Astrocyte of the spinal cord (primary cell): ENCODE data around the gene TMEM221.

ENCODE experiments used
- DNase-seq: peaks from one replicate; pipeline ENCODE4 v3.0.0; 2011; ENCODE audit warnings: low read depth, low spot score
- H3K4me3 ChIP-seq: 2 replicates; pipeline ENCODE4 v1.5.1; 2011; ENCODE audit warnings: low read depth, mild to moderate bottlenecking, low read length, moderate library complexity
- in situ Hi-C: cut with HindIII; loops from 2 replicates; pipeline ENCODE4 v1.10.0; 2017; ENCODE audit warnings: low sequenced_read_pairs
- TF ChIP-seq, protein P1 (sequence below): IDR thresholded peaks from 2 replicates; pipeline ENCODE4 v1.5.1; 2012; ENCODE audit warnings: low read depth, mild to moderate bottlenecking, low read length, inconsistent platforms

TMEM221 gene

DNA sequence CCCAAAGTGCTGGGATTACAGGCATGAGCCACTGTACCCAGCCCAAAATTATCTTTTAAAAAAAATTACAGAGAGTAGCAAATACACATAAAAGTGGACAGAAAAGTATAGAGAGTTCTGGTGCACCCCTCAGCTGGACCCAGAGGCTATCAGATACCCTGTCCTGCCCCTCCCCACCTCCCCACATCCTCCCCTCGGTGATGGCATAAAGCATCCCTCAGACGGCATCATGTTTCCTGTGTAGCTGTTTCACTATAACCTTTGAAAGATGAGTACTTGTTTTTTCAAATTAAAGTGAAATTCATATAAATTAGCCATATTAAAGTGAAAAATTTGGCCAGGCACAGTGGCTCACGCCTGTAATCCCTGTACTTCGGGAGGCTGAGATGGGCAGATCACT, 41.9 kb upstream of the TMEM221 start:
- H3K4me3 ChIP-seq, result no peak overlapping the region
- in situ Hi-C loops, result no loop called here
- TF ChIP-seq, protein P1, sequence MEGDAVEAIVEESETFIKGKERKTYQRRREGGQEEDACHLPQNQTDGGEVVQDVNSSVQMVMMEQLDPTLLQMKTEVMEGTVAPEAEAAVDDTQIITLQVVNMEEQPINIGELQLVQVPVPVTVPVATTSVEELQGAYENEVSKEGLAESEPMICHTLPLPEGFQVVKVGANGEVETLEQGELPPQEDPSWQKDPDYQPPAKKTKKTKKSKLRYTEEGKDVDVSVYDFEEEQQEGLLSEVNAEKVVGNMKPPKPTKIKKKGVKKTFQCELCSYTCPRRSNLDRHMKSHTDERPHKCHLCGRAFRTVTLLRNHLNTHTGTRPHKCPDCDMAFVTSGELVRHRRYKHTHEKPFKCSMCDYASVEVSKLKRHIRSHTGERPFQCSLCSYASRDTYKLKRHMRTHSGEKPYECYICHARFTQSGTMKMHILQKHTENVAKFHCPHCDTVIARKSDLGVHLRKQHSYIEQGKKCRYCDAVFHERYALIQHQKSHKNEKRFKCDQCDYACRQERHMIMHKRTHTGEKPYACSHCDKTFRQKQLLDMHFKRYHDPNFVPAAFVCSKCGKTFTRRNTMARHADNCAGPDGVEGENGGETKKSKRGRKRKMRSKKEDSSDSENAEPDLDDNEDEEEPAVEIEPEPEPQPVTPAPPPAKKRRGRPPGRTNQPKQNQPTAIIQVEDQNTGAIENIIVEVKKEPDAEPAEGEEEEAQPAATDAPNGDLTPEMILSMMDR, result no peak
- no peak for DNase-seq

DNA sequence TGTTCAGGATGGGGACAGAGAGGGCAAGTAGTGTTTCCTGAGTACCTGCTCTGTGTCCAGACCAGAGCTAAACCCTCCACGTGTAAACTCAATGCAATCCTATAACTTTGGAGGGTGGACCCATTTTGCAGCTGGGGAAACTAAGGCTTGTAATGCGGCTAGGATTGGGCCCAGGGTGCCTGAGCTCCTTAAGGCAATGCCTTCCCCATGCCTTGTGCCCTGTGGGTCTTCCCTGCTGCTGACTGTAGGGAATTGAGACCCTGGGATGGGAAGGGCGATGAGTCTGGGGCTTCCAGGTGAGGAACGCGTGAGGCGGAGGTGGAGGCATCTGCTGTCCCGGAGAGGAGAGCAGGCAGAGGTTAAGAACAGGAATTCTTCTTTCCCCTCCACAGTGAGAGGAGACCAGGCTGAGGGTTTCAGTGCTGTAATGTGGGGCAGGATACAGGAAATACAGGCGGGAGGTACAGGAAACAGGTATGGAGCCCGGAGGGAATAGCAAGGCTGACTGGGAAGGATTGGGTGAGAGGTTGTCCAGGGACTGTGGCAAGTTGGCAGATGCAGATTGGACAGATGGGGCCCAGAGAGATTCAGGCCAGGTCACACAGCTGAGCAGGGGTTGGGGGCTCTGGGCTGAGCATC, 41.0 kb upstream of the TMEM221 start:
- no peak overlapping the region for H3K4me3 ChIP-seq
- in situ Hi-C loops, result no loop called here
- TF ChIP-seq, protein P1, result no peak
- DNase-seq, result no peak

DNA sequence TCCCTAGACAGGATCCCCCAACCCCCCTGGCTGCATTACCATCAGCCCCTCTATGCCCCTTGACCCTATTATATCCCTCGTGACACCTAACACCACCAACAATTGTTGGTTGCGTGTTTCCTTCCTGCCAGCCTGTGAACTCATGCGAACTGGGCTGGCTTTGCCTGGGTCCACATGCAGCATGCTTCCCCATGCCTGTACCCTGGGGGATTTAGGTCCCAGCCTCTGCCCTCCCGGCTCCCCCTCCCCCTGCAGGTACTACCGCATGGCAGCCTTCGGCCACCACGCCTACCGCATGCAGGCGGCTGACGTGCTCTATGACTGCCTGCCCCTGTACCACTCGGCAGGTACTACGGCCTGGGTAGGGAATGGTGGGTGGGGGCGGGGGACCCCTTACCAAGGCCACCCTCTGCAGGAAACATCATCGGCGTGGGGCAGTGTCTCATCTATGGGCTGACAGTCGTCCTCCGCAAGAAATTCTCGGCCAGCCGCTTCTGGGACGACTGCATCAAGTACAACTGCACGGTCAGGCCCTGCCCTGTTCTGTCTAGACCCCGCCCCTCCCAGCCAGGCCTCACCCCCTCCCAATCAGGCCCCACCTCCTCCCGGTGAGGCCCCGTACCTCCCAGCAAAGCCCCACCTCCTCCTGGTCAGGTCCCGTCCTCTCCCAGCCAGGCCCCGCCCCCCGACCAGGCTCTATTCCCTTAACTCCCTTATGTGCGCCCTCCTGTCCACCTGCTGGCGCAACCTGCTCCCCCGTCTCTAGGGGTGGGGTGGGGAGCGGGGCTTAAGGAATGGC, 40.3 kb upstream of the TMEM221 start:
- TF ChIP-seq, protein P1, result no peak
- no peak overlapping the region for H3K4me3 ChIP-seq
- in situ Hi-C loops, result no loop called here
- DNase-seq, result no peak

DNA sequence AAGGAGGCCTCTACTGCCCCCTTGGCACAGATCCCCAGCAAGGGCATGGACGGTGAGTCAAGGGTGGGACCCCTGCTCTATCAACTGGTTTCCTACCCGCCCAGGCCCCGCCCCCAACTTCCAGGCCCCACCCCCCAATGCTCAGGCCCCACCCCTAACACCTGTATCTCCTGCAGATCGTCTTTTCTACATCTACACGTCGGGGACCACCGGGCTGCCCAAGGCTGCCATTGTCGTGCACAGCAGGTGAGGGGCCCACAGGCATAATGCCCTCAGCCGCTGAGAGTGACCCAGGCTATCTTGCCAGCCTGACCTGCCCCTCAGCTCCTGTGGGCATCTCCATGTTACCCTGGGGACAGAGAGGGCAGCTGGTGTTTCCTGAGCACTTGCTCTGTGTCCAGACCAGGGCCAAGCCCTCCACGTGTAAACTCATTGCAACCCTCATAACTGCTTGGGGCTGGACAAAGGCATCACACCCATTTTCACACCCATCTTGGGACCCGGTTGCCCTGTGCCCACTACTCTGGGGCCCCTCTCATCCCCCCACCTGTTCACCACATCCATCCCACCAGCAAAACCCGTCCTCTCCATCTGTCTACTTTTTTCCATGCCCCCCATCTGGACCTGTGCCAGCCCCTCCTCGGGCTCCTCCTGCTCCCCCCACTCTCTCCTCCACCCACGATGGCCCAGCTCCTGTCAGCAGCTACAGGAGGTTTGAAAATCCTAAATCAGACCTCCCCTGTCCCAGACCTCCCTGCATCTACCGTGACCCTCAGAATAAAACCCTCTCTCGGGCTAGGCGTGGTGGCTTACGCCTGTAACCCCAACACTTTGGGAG, 39.0 kb upstream of the TMEM221 start:
- TF ChIP-seq, protein P1, result no peak
- DNase-seq, result no peak
- H3K4me3 ChIP-seq, result no peak overlapping the region
- in situ Hi-C loops, result no loop called here

DNA sequence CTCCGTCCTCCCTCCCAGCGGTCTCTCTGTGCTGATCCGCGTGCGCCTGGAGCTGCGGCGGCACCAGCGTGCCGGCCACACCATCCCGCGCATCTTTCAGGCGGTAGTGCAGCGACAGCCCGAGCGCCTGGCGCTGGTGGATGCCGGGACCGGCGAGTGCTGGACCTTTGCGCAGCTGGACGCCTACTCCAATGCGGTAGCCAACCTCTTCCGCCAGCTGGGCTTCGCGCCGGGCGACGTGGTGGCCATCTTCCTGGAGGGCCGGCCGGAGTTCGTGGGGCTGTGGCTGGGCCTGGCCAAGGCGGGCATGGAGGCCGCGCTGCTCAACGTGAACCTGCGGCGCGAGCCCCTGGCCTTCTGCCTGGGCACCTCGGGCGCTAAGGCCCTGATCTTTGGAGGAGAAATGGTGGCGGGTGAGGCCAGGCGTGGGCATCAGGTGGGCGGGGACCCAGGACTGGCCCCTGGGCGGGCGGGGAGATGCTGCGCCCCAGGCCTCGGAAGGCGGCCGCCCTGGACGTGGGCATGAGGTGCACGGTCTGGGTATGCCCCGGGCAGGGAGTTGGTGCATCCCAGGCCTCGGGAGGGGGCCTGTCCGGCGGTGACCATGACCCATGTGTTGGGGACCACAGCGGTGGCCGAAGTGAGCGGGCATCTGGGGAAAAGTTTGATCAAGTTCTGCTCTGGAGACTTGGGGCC, 38.2 kb upstream of the TMEM221 start:
- TF ChIP-seq, protein P1, result no peak
- no peak overlapping the region for H3K4me3 ChIP-seq
- in situ Hi-C loops, result no loop called here
- DNase-seq, result no peak
